CD4-positive, alpha-beta T cell treated with Interleukin-17A for 4 hours (primary cell): ENCODE measurements around the gene BRINP2.

Experiments
- DNase-seq: peaks from one replicate; pipeline ENCODE4 v3.0.0-alpha.2; 2020; ENCODE audit warnings: mixed read lengths

The BRINP2 gene

GRCh38 chr1:177329871-177330270 lies 159.1 kb downstream of the BRINP2 start:
- DNase-seq = no peak
